SK-N-SH (cell line): ENCODE results near the gene HTT.

ENCODE experiments used
- ELF1 ChIP-seq: IDR thresholded peaks from 2 replicates; pipeline ENCODE4 v1.4.0; 2012
- EP300 ChIP-seq, 2 experiments: IDR thresholded peaks; 2 replicates each; pipeline versions ENCODE4 v1.4.0 to v1.6.1; 2012; ENCODE audit warnings: borderline replicate concordance in 1 of 2, low read depth in 1 of 2, low read length in 1 of 2
- EZH2phosphoT487 ChIP-seq: fragments of 200-600 bp; sonication (generic); IDR thresholded peaks from 2 replicates; pipeline ENCODE4 v1.6.1; 2017; ENCODE audit warnings: low read depth, mixed run types, mild to moderate bottlenecking, antibody characterized with exemption, moderate library complexity, borderline replicate concordance
- JUND ChIP-seq: IDR thresholded peaks from 2 replicates; pipeline ENCODE4 v1.4.0; 2012
- NRF1 ChIP-seq: IDR thresholded peaks from 2 replicates; pipeline ENCODE4 v1.6.1; 2012; ENCODE audit warnings: low read depth, mild to moderate bottlenecking, low read length
- RXRA ChIP-seq: IDR thresholded peaks from 2 replicates; pipeline ENCODE4 v1.4.0; 2012; ENCODE audit warnings: low read depth, mild to moderate bottlenecking, borderline replicate concordance
- SMC3 ChIP-seq: IDR thresholded peaks from 2 replicates; pipeline ENCODE4 v1.6.1; 2012; ENCODE audit warnings: low read depth, low read length, improper control_type of control experiment
- YY1 ChIP-seq: IDR thresholded peaks from 2 replicates; pipeline ENCODE4 v1.4.0; 2012; ENCODE audit warnings: low read depth, mild to moderate bottlenecking
- TF ChIP-seq, protein P1 (sequence below): fragments of 200-600 bp; sonication (generic); IDR thresholded peaks from 2 replicates; pipeline ENCODE4 v1.6.1; 2017; ENCODE audit warnings: antibody characterized with exemption, mild to moderate bottlenecking, moderate library complexity

DNA sequence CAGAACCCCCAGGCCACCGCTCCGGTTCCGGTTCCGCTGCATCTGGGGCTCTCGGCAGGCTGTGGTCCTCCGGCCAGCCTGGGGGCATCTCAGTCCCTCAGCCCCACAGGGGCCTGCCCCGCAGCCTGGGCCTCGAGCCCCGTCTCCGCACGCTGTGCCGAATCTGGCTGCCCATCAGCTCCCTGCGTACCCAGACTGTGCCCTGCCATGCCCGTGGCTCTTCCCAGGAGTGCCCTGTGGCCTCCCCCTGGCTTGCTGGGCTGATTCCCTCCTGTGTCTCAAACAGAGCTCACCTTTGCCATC lies 173.6 kb downstream of the HTT start:
- no peak for TF ChIP-seq NRF1
- no peak for TF ChIP-seq YY1
- TF ChIP-seq, protein P1, sequence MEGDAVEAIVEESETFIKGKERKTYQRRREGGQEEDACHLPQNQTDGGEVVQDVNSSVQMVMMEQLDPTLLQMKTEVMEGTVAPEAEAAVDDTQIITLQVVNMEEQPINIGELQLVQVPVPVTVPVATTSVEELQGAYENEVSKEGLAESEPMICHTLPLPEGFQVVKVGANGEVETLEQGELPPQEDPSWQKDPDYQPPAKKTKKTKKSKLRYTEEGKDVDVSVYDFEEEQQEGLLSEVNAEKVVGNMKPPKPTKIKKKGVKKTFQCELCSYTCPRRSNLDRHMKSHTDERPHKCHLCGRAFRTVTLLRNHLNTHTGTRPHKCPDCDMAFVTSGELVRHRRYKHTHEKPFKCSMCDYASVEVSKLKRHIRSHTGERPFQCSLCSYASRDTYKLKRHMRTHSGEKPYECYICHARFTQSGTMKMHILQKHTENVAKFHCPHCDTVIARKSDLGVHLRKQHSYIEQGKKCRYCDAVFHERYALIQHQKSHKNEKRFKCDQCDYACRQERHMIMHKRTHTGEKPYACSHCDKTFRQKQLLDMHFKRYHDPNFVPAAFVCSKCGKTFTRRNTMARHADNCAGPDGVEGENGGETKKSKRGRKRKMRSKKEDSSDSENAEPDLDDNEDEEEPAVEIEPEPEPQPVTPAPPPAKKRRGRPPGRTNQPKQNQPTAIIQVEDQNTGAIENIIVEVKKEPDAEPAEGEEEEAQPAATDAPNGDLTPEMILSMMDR, result no peak
- TF ChIP-seq JUND, result no peak
- no peak for TF ChIP-seq RXRA
- no peak for TF ChIP-seq EZH2phosphoT487
- TF ChIP-seq EP300 (IDR thresholded peaks at IDR 0.05; ENCODE audit: borderline replicate concordance in 1 of 2, low read depth in 1 of 2, low read length in 1 of 2), result no peak
- no peak for TF ChIP-seq ELF1
- no peak for TF ChIP-seq SMC3
